IPS DF 4.7 (cell line): ENCODE data around the gene TMA7.

Source experiments
- DNase-seq: peaks from one replicate; pipeline ENCODE4 v3.0.0-alpha.2; 2013; ENCODE audit warnings: low spot score; ENCODE audit errors: extremely low read depth

The TMA7 gene

DNA sequence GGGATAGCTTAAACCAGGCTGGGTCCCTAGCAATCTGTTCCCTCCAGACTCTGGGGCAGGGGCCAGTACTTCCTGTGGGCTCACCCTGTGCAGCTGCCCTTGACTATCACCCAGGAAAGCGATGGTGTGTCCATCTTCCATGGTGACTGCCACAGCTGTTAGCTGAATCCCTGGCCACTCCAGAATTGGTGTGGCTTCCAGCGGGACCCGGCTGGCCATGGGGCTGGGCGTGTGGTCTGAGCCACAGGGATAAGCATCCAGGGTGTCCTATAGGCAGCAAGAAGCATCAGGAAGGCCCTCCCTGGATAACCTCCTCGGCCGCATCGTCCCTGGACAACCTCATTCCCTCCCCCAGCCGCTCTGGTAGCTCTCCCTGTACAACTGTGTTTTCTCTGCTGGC, 17.4 kb upstream of the TMA7 start:
- DNase-seq = no peak

DNA sequence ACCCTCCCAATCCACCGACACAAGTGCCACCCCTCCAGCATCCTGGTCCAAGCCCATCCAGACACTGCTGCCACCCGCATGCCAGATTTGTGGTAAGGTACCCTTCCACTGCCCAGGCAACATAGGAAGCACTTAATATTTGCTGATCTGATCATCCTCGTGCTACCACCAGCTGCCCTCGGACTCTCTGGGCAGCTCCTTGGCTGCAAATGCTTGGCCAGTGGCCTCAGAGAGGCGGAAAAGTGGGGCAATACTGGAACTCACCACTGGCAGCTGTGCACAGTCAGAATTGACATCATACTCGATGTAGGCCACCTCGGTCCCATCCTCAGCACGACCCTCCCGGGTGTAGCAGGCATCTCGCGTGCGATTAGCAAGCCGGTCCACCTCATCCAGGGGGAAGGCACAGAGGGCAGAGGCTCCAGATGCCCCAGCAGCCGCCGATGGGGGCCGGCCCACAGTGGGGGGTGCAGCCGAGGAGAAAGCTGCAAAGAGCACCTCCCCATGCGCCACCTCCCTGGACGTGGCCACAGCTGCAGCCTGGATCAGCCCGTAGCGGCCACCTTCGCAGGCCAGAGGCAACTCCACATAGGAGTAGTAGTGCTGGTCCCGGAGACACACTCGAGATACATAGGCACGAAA, 16.7 kb upstream of the TMA7 start:
- DNase-seq = no peak

- no peak for DNase-seq
Observed at GRCh38 chr3:48423883-48424695, 16.0 kb upstream of the TMA7 start.

DNA sequence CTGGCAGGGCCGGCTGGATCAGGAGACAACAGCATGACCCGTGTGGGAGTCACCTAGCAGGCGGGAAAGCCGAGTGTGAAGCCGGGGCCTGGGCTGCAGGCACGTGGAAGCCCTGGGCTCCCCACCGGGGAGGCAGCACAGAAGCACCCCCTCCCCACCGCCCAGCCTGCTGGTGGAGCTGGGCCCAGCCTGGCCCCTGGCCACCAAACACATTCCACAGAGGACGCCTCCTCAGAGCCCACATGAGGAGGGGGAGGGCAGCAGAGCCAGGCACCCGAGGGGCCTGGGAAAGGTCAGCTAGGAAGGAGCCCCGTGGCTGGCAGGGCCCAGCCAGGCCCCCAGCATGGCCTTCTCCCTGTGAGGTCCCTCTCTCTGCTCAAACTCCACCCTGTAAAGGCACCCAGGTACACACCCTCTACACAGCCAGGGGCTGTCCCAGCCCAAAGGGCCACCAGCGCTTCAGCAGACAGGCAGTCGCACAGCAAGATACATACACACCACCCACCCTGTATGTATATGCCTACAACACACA, 14.7 kb upstream of the TMA7 start:
- no peak for DNase-seq

DNA sequence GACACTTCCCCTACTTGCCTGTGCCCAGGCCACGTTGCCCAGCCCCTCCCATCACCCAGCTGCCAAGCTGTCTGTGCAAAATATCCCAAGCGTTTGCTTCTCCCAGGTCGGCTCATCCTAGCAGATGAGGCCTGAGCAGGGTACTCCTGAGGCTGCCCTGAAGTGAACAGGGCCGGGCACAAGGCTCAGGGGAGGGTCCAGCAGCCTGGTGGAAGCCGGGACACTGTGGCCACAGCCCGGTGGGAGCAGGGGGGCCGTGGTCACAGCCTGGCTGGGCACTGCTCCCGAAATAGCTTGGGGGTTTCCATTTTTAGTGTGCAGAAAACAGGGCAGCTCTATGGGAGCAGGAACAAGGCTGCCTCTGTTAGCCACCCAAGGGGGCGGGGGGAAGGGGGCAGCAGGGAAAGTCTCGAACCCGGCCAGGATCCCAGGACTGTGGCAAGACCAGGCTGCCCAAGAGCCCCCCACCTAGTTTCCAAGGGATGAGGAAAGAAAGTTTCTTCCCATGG, 13.6 kb upstream of the TMA7 start:
- DNase-seq = no peak

GRCh38 chr3:48426944-48427629, 13.0 kb upstream of the TMA7 start:
- DNase-seq = no peak

DNA sequence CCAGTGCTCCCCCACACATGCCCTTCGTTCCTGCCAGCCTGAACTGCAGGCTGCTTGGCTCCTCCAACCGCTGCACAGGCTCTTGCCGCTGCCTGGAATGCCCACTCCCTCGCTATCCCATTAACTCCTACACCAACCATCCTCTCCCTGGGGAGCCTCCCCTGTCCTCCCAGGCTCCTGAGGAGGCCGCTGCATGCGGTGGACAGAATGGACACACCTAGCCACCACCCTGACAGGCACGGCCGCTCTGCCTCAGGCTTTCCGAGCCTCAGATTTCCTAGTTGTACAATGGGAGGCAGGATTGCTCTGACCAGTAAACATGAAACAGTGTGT, 12.5 kb upstream of the TMA7 start:
- no peak for DNase-seq

- no peak for DNase-seq
Observed at GRCh38 chr3:48428088-48428571, 11.9 kb upstream of the TMA7 start.

- no peak for DNase-seq
Observed at GRCh38 chr3:48428572-48429316, 11.3 kb upstream of the TMA7 start.

- DNase-seq = no peak
Observed at GRCh38 chr3:48429317-48429959, 10.6 kb upstream of the TMA7 start.

GRCh38 chr3:48429960-48430707, 9.9 kb upstream of the TMA7 start, which contains the start of gene PLXNB1:
Gene PLXNB1, minus strand, starts transcription at chr3:48430086. Its CDS starts 5,475 bp downstream, at chr3:48424611.
- peak; percentile 83 for DNase-seq

- no peak for DNase-seq
Observed at GRCh38 chr3:48430708-48431101, 9.4 kb upstream of the TMA7 start.

- DNase-seq = no peak
Observed at GRCh38 chr3:48431224-48432029, 8.6 kb upstream of the TMA7 start.

DNA sequence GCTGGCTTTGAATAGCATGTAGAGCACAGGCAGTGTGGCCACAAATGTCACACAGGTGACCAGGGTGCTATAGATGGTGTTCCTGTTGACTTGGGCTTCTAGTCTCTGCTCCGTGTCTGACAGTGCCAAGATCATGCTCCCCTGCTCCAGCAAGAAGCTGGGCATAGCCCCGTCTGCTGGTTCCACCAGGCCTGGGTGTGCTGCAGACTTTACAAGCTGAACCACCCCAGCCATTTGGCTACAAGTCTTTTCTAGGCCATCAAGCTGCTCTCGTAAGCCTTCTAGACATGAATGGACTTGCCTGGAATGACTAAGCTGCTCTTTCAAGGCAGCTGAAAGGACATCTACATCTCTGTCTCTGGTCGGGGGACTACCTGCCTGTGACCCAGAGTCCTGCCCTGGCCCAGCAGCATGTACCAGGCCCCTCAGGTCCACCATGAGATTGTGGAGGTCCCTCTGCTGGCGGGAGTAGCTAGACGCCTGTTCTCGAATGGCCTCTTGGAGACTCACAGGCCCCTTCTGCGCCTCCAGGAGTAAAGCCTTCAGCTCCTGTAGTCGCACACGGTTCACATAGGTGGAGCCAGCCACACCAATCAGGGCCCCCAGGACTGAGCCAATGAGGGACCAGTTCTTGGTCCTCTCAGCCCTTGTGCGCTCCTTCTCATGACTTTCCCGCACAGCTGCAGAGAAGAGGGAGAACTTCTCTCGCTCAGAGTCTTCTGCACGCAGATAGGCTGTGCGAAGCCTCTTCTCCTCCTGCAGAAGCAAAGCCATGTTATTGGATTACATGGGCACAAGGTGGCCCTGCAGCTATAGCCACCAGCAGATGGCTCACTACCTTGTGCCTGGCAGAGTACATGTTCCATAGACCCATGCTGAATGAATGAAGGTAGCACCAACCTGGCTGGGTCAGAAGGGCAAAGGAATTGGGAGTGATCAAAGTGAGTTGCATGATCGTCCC, 7.4 kb upstream of the TMA7 start:
- DNase-seq = no peak

DNA sequence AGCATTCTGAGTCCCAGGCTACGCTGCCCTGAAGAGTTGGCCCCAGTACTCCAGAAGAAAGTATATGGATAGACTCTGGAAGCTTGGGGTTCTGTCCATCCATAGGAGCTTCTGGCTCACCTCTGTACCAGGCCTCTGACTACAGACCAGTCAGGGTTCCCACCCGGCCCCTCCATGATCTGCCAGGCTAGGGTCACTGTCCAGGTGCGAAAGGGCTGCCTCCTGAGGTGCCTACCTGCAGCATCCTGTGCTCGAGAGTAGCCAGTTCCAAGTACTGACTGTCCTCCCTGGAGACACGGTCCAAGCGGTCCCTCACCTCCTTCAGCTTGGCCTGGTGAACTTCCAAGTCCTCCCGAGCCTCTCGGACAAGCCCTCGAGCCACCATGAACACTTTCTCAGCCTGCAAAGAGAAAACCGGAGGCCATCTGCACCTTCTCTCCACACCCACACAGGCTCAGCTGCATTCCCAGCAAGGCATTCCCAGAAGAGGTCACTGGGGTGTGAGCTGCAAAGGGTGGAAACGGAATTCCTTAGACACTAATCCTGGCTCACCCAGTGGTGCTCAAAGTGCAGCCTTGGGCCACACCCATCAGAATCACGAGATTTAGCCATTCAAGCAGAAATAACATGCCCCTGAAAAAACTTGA, 6.5 kb upstream of the TMA7 start:
- DNase-seq = no peak

DNA sequence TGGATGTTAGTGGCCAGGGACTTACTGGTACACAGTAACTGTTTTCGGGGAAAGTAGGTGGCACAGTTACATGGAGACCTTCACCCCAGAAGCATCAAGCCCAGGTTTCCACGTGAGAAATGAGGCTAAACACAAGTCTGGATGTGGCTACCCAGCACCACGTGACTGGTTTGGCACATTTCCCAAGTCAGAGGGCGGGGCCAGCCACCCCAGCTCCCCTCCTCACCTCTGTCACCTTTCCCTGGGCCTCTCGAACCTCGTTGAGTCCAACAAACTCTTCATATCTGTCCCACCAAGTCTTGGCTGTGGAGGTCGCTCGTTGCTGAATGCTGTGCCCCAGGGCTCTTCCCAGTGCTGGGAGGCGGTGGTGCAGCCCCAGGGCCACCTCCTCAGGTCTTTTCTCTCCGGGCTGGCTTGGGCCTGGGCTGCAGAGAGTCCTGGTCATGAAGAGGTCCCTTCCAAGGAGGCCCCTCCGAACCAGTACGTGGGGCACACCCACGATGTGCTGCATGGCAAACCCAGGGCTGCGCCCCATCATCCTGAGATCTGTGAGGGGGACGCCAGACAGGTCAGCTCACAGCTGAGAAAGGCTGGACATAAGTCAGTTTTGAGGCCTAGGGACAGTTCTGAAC, 5.3 kb upstream of the TMA7 start:
- no peak for DNase-seq

- no peak for DNase-seq
Observed at GRCh38 chr3:48435223-48435595, 4.8 kb upstream of the TMA7 start.
